Ishikawa (cell line): ENCODE measurements around the gene ANKRD55.

Experiments used
- CEBPB ChIP-seq: IDR thresholded peaks from 2 replicates; pipeline ENCODE4 v1.6.1; 2012
- EP300 ChIP-seq: IDR thresholded peaks from 2 replicates; pipeline ENCODE4 v1.6.1; 2012; ENCODE audit warnings: borderline replicate concordance
- FOXM1 ChIP-seq: IDR thresholded peaks from 2 replicates; pipeline ENCODE4 v1.6.1; 2012; ENCODE audit warnings: low read depth, borderline replicate concordance
- MAX ChIP-seq: IDR thresholded peaks from 2 replicates; pipeline ENCODE4 v1.6.1; 2012
- NFIC ChIP-seq: IDR thresholded peaks from 2 replicates; pipeline ENCODE4 v1.6.1; 2012
- RAD21 ChIP-seq: IDR thresholded peaks from 2 replicates; pipeline ENCODE4 v1.6.1; 2012; ENCODE audit warnings: low read depth
- TAF1 ChIP-seq: IDR thresholded peaks from 2 replicates; pipeline ENCODE4 v1.6.1; 2012; ENCODE audit warnings: low read depth, mild to moderate bottlenecking
- TCF12 ChIP-seq: IDR thresholded peaks from 2 replicates; pipeline ENCODE4 v1.6.1; 2012; ENCODE audit warnings: low read depth
- YY1 ChIP-seq: IDR thresholded peaks from 2 replicates; pipeline ENCODE4 v1.6.1; 2012; ENCODE audit warnings: low read depth
- ZBTB7A ChIP-seq: IDR thresholded peaks from 2 replicates; pipeline ENCODE4 v1.6.1; 2012; ENCODE audit warnings: low read depth

DNA sequence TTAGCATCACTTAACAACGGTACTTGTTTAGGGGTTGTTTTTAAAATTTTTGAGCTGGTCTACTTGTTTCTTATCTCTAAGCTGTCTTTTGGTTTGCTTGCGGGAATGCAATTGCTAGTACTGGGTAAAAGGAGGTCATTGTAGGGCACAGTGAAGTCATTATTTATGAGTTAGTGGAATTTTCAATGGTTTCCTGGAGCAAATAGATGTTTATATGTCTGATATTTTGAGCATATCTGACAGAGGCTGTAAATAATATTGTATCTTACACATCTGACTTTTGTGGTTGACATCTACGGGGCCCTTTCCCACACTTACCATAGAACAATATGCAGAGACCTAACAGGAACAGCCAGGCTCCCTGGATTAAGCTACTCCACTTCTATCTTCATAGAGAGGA, 147.9 kb downstream of the ANKRD55 start:
- no peak for TF ChIP-seq ZBTB7A
- no peak for TF ChIP-seq EP300
- TF ChIP-seq MAX = no peak
- no peak for TF ChIP-seq TCF12
- no peak for TF ChIP-seq CEBPB
- no peak for TF ChIP-seq YY1
- no peak for TF ChIP-seq TAF1
- TF ChIP-seq FOXM1 = no peak
- no peak for TF ChIP-seq NFIC
- no peak for TF ChIP-seq RAD21
